Ectodermal cell (in vitro differentiated cells): ENCODE results near the gene DUSP9.

Experiments used
- H3K27ac ChIP-seq: 2 replicates; pipeline ENCODE4 v1.7.0; 2013; ENCODE audit warnings: mild to moderate bottlenecking, low read depth, low read length; ENCODE audit not compliant: insufficient read depth, poor library complexity, severe bottlenecking
- H3K27me3 ChIP-seq: 2 replicates; pipeline ENCODE4 v1.7.0; 2013; ENCODE audit warnings: mild to moderate bottlenecking, low read length; ENCODE audit not compliant: insufficient read depth, control insufficient read depth, poor library complexity, severe bottlenecking
- H3K36me3 ChIP-seq: one replicate; pipeline ENCODE4 v1.7.0; 2013; ENCODE audit warnings: low read length; ENCODE audit not compliant: control insufficient read depth, insufficient read depth
- H3K4me1 ChIP-seq: one replicate; pipeline ENCODE4 v1.7.0; 2013; ENCODE audit warnings: low read length; ENCODE audit not compliant: control insufficient read depth, insufficient read depth
- H3K4me3 ChIP-seq: 2 replicates; pipeline ENCODE4 v1.7.0; 2013; ENCODE audit warnings: low read depth, low read length, control low read depth; ENCODE audit not compliant: insufficient read depth
- H3K9me3 ChIP-seq: 2 replicates; pipeline ENCODE4 v1.7.0; 2013; ENCODE audit warnings: mild to moderate bottlenecking, low read length, moderate library complexity; ENCODE audit not compliant: control insufficient read depth
- WGBS, 2 experiments: methylation state at CpG; one replicate each; pipeline ENCODE4 v1.1.7; 2013; ENCODE audit warnings: missing lambda C conversion rate in 2 of 2; 5-methylcytosine and 5-hydroxymethylcytosine counted together

DUSP9 gene

GRCh38 chrX:153668423-153669173 lies 21.6 kb downstream of the DUSP9 start:
- Histone ChIP-seq H3K27me3 (no peaks in the 10 kb centered on the region), H3K36me3 (no peaks in the 10 kb centered on the region), H3K4me3 (no peak overlapping the region), H3K9me3 (no peaks in the 10 kb centered on the region), H3K27ac (no peak overlapping the region), H3K4me1 (no peaks in the 10 kb centered on the region)
- WGBS, 2 experiments, result 85 to 93% methylated on average over 11 of the region's 11 CpGs

GRCh38 chrX:153669174-153669890 lies 22.3 kb downstream of the DUSP9 start:
- Histone ChIP-seq H3K4me3 (no peak overlapping the region), H3K27ac (no peak overlapping the region), H3K4me1 (no peaks in the 10 kb centered on the region), H3K27me3 (no peaks in the 10 kb centered on the region), H3K36me3 (no peaks in the 10 kb centered on the region), H3K9me3 (no peaks in the 10 kb centered on the region)
- WGBS, 2 experiments, result 75 to 76% methylated on average over 17 of the region's 17 CpGs

- no peaks in the 10 kb centered on the region for H3K36me3 ChIP-seq
- no peaks in the 10 kb centered on the region for H3K9me3 ChIP-seq
- 87% methylated on average over 21 to 23 of the region's 23 CpGs for WGBS, 2 experiments
- H3K4me3 ChIP-seq, result no peak overlapping the region
- H3K27ac ChIP-seq, result no peak overlapping the region
- no peaks in the 10 kb centered on the region for H3K27me3 ChIP-seq
- peaks cover 4% of the 10 kb centered on the region for H3K4me1 ChIP-seq
Measured at GRCh38 chrX:153669901-153670731, 23.1 kb downstream of the DUSP9 start.

DNA sequence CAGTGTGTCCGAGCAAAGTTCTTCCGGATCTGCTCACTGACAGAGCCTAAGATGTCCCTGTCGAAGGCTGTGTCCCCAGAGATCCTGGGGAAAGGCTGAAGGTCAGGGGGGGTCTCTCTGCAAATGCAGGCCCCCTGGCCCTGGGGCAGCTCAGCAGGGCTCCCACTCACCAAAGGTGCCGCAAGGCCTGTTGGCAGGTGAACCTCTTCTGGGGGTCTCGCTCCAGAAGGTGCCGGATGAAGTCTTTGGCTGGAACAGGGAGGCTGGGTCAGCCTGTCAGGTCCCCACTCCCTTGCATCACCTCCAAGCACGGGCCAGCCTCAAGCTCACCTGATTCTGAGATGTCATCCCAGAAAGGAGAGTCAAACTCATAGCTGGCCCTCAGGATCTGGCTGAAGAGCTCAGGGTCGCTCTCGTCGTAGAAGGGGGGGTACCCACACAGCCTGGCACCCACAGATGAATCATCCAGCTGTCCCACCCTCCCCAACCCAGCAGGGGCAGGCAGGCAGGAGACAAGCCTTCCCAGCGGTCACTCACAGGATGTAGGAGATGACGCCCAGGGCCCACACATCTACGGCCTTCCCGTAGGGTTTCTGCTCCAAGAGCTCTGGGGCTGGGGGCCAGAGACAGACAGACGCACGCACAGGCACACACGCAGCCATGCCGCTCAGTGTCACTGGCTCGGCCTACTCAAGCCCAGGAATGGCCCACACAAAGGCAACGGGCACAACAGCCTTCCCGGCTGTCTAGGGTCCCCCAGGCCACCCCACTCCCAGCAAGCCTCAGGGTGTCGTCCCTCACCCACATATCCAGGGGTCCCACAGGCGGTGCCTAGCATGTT lies 24.0 kb downstream of the DUSP9 start:
- H3K4me1 ChIP-seq, result peaks cover 5% of the 10 kb centered on the region
- no peaks in the 10 kb centered on the region for H3K36me3 ChIP-seq
- H3K27ac ChIP-seq, result no peak overlapping the region
- 93 to 96% methylated on average over 23 of the region's 23 CpGs for WGBS, 2 experiments
- H3K9me3 ChIP-seq, result no peaks in the 10 kb centered on the region
- H3K27me3 ChIP-seq, result no peaks in the 10 kb centered on the region
- no peak overlapping the region for H3K4me3 ChIP-seq

DNA sequence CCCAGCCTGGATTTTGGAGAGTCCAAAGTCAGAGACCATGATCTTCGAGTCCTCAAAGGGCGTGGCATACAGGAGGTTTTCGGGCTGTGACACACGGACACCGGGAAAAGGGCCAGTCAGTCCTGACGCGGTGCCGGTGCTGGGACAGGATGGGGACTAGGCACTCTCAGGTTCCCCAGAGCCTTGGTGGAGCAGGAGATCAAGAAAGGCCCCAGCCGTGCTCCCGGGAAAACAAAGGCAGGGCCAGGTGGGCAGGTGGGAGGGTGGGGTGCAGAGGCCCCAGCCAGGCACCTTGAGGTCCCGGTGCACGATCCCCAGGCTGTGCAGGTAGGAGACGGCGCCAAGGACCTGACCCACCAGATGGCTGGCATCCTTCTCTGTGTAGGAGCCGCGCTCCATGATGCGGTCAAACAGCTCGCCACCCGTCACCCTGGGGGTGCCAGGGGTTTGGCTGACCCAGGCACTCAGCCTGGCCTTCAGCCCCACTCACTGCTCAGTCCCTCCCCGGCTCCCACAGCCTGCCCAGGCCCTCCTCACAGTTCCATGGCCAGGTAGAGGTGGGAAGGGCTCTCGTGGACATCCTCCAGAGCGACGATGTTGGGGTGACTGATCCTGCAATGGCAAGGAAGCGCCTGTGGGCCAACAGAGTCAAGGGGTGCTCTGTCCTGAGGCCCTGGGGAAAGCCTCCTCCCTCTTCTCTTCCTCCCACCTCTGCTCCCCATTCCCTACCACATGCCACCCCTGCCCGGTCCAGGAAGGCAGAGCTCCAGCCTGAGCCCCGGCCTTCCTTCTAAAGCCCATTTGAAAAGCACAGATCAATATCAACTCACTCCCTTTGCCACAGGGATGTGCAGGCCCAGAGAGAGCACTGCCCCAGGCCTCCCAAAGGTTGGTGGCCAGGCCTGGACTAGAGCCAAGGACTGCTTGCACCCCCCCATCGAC lies 24.9 kb downstream of the DUSP9 start:
- H3K4me3 ChIP-seq, result no peak overlapping the region
- no peak overlapping the region for H3K27ac ChIP-seq
- no peaks in the 10 kb centered on the region for H3K36me3 ChIP-seq
- 92 to 94% methylated on average over 27 of the region's 27 CpGs for WGBS, 2 experiments
- H3K4me1 ChIP-seq, result peaks cover 5% of the 10 kb centered on the region
- no peaks in the 10 kb centered on the region for H3K27me3 ChIP-seq
- no peaks in the 10 kb centered on the region for H3K9me3 ChIP-seq

DNA sequence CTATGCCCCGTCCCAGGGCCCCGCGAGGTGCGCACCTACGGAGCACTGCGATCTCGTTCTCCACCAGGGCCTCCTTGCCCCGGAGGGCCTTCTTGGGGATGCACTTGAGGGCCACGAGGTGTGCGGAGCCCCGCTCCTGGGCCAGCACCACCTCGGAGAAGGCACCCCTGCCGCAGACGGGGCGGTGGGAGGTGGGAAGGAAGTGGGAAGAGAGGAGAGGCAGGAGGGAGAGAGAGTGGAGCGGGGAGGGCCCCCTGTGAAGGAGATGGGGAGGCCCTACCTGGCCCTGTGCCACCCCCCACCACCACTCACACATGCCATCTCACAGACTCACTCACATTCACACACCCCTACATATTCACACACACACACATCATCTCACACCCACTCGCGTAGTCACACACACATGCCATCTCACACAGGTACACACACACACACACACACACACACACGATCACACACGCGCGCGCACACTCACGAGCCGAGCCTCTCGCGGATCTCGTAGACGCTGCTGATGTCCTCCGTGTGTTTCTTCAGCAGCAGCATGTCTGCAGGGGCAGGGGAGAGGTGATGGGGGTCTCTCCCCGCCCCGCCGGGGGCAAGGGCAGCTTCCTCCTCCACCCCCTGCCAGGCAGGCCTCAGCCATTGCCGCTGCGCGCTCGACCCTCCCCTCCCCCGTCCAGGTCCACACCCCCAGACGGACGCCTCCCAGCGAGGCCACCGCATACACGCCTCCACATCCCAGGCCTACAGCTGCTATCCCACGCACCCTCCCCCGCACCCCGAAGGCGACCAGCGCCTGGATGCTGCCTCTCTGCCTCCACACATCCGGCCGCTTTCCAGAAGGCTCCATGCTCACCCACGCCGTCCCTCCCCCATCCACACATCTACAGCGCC lies 25.8 kb downstream of the DUSP9 start:
- H3K27ac ChIP-seq, result no peak overlapping the region
- peaks cover 5% of the 10 kb centered on the region for H3K4me1 ChIP-seq
- peak overlapping the region; percentile 10 for H3K4me3 ChIP-seq
- H3K9me3 ChIP-seq, result no peaks in the 10 kb centered on the region
- no peaks in the 10 kb centered on the region for H3K36me3 ChIP-seq
- H3K27me3 ChIP-seq, result no peaks in the 10 kb centered on the region
- WGBS, 2 experiments, result 47 to 48% methylated on average over 52 of the region's 53 CpGs

- H3K27ac ChIP-seq, result peak within 1 kb of the TSS; percentile 50
- WGBS, 2 experiments, result 4 to 6% methylated on average over 97 to 98 of the region's 98 CpGs
- H3K27me3 ChIP-seq, result no peaks in the 10 kb centered on the region
- peak within 1 kb of the TSS; percentile 23 for H3K4me3 ChIP-seq
- H3K36me3 ChIP-seq, result no peaks in the 10 kb centered on the region
- H3K9me3 ChIP-seq, result no peaks in the 10 kb centered on the region
- H3K4me1 ChIP-seq, result peaks cover 5% of the 10 kb centered on the region
Measured at GRCh38 chrX:153673428-153674218, 26.6 kb downstream of the DUSP9 start, which contains the start of gene PNCK. PNCK (minus strand) TSS chrX:153673813; CDS start chrX:153673076, 737 bp downstream.
